Activated effector memory CD4-positive, alpha-beta T cell treated with anti-CD3 and anti-CD28 coated beads, Interleukin-2, amount 50 U/mL, for 16 hours (primary cell): Measurements from ENCODE around the gene HACE1.
"Not testable (repeated sequence)": the region's sequence is repeated elsewhere in the genome, so short reads cannot be mapped to it uniquely, and the experiment has no call there.

Experiments
- DNase-seq: peaks from one replicate; pipeline ENCODE4 v3.0.0-alpha.2; 2020

HACE1 gene

GRCh38 chr6:104820820-104821219 is 38.9 kb downstream of the HACE1 start:
- not testable (repeated sequence) for DNase-seq

- no peak for DNase-seq
These were observed 43.6 kb downstream of the HACE1 start for GRCh38 chr6:104816125-104816524.

GRCh38 chr6:104814743-104815142 is 45.0 kb downstream of the HACE1 start:
- DNase-seq, result no peak

- no peak for DNase-seq
These were observed 46.2 kb downstream of the HACE1 start for GRCh38 chr6:104813552-104813951.

- no peak for DNase-seq
These were observed 50.6 kb downstream of the HACE1 start for GRCh38 chr6:104809116-104809515.

GRCh38 chr6:104805335-104805734 is 54.4 kb downstream of the HACE1 start:
- DNase-seq, result not testable (repeated sequence)

GRCh38 chr6:104799134-104799657 is 60.5 kb downstream of the HACE1 start:
- DNase-seq, result no peak

GRCh38 chr6:104796031-104796785 is 63.5 kb downstream of the HACE1 start:
- no peak for DNase-seq

- no peak for DNase-seq
These were observed 64.4 kb downstream of the HACE1 start for GRCh38 chr6:104795363-104795762.

GRCh38 chr6:104789770-104790190 is 69.9 kb downstream of the HACE1 start:
- no peak for DNase-seq

GRCh38 chr6:104788400-104788799 is 71.3 kb downstream of the HACE1 start:
- no peak for DNase-seq

- DNase-seq, result no peak
These were observed 72.4 kb downstream of the HACE1 start for GRCh38 chr6:104787305-104787704.

- no peak for DNase-seq
These were observed 74.8 kb downstream of the HACE1 start for GRCh38 chr6:104784884-104785283.

- DNase-seq, result no peak
These were observed 88.4 kb downstream of the HACE1 start for GRCh38 chr6:104771258-104771832.

- DNase-seq, result no peak
These were observed 90.8 kb downstream of the HACE1 start for GRCh38 chr6:104768906-104769305.

- DNase-seq, result no peak
These were observed 93.1 kb downstream of the HACE1 start for GRCh38 chr6:104766595-104766994.

- no peak for DNase-seq
These were observed 104.8 kb downstream of the HACE1 start for GRCh38 chr6:104754788-104755409.

- no peak for DNase-seq
These were observed 106.5 kb downstream of the HACE1 start for GRCh38 chr6:104753251-104753650.

- DNase-seq, result no peak
These were observed 109.3 kb downstream of the HACE1 start for GRCh38 chr6:104750449-104750848.

GRCh38 chr6:104739124-104739523 is 120.6 kb downstream of the HACE1 start:
- DNase-seq, result not testable (repeated sequence)

- not testable (repeated sequence) for DNase-seq
These were observed 122.2 kb downstream of the HACE1 start for GRCh38 chr6:104737567-104737966.

- DNase-seq, result no peak
These were observed 123.2 kb downstream of the HACE1 start for GRCh38 chr6:104736545-104736944.

- no peak for DNase-seq
These were observed 129.3 kb downstream of the HACE1 start for GRCh38 chr6:104730450-104730849.

GRCh38 chr6:104729433-104729832 is 130.3 kb downstream of the HACE1 start:
- DNase-seq, result no peak
